ENCODE data around the gene TBC1D24.

The TBC1D24 gene

DNA sequence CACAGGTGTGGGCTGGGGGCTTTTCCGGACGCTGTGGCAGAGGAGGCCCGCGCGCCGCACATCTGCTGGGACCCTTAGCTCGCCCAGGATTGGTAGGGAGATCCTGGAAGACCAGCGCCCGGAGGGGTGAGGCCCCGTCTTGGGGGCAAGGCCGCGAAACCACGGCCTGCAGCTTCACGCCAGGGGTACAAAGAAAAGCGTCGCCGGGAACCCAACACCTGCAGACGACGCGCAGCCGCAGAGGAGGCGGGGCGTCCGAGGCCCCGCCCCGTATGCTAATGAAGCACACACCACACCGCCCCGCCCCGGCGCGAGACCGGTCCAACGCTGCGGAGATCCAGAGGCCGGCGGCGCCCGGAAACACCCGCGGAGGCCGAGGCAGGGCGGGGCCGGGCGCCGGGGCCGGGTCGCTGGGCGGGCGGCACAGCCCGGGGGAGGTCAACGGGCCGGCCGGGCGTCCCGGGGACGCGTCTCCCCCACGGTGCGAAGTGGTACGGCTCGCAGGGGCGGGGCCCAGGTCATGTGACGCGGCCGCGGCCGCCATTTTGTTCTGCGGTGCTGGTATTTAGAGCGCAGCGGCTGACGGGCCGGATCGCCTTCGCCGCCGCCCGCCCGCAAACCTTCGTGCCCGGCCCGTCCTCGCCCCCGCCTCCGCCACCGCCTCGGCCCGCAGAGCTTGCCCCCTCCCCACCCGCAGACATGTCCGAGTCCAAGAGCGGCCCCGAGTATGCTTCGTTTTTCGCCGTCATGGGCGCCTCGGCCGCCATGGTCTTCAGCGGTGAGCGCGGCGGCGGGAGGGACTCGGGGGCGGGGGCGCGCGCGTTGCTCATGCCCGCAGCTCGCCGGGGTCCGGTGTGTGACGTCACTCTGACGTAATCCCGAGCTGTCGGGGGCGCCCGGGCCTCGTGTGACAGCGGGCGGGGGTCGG, 38.7 kb downstream of the TBC1D24 start, which contains the start of gene ATP6V0C:
Gene ATP6V0C (plus strand): TSS at position 548 of the 928 bp plus-strand sequence. CDS start 152 bp downstream, at position 700.
- H3K9me3 ChIP-seq (ENCODE audit: control insufficient read depth in 5 of 5, low read length in 5 of 5): no peaks in the 10 kb centered on the region
- peaks cover 0 to 2% (median 0%) of the 10 kb centered on the region in 5 donors for H3K36me3 ChIP-seq (ENCODE audit: control insufficient read depth in 5 of 5, insufficient read depth in 5 of 5, low read length in 5 of 5)
- H3K4me1 ChIP-seq (ENCODE audit: control insufficient read depth in 5 of 5, insufficient read depth in 5 of 5, low read length in 5 of 5): peaks cover 21 to 78% (median 57%) of the 10 kb centered on the region in 5 donors
- peak within 1 kb of the TSS; percentile 86 to 99 (median 95) for H3K9ac ChIP-seq (ENCODE audit: low read length in 5 of 5)
- H3K27me3 ChIP-seq (ENCODE audit: control insufficient read depth in 5 of 5, insufficient read depth in 4 of 5, low read length in 5 of 5): no peaks in the 10 kb centered on the region
- peak within 1 kb of the TSS; percentile 84 for H3K27ac ChIP-seq (ENCODE audit: low read depth, low read length)
- peak within 1 kb of the TSS; percentile 76 to 96 (median 90) for H3K4me3 ChIP-seq (ENCODE audit: low read depth in 1 of 5, low read length in 5 of 5)

- peak overlapping the region; percentile 84 for H3K27ac ChIP-seq (ENCODE audit: low read depth, low read length)
- H3K9ac ChIP-seq (ENCODE audit: low read length in 5 of 5): peak overlapping the region; percentile 86 to 99 (median 95)
- H3K4me3 ChIP-seq (ENCODE audit: low read depth in 1 of 5, low read length in 5 of 5): peak overlapping the region; percentile 76 to 96 (median 90)
- no peaks in the 10 kb centered on the region for H3K9me3 ChIP-seq (ENCODE audit: control insufficient read depth in 5 of 5, low read length in 5 of 5)
- peaks cover 23 to 83% (median 66%) of the 10 kb centered on the region in 5 donors for H3K4me1 ChIP-seq (ENCODE audit: control insufficient read depth in 5 of 5, insufficient read depth in 5 of 5, low read length in 5 of 5)
- no peaks in the 10 kb centered on the region for H3K27me3 ChIP-seq (ENCODE audit: control insufficient read depth in 5 of 5, insufficient read depth in 4 of 5, low read length in 5 of 5)
- H3K36me3 ChIP-seq (ENCODE audit: control insufficient read depth in 5 of 5, insufficient read depth in 5 of 5, low read length in 5 of 5): peaks cover 0 to 8% (median 2%) of the 10 kb centered on the region in 5 donors
Observed at GRCh38 chr16:2514333-2515179, 39.6 kb downstream of the TBC1D24 start.

DNA sequence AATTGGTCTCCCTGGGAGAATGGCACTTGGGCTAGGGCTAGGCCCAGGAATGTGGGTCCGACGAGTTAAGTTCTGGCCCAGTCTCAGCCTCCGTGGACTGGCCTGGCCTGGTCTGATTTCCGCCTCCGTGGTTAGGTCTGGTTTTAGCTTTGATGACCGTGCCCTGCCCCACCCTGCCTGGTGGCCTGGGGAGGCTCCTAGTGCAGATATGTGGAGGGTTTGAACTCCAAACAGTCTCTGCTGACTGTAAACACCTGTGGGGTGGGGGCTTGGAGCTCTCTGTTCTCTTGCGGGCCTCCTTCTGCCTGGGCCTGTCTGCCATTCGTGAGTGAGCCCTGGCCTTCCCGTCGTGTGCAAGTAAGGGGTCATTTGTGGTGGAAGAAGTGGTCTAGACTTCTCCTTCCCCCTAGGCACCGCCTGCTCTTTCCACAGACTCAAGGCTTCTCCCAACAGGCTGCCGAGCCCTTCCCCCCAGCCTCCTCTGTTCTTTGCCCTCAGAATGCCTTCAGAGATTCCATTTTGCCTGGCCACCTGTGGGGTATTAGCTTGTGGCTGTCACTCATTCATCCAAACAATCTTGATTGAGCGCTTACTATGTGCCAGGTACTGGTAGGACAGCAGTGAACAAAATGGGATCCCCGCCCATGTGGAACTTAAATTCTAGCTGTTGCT, 40.4 kb downstream of the TBC1D24 start:
- Histone ChIP-seq H3K4me1 (ENCODE audit: control insufficient read depth in 5 of 5, insufficient read depth in 5 of 5, low read length in 5 of 5) (peaks cover 24 to 78% (median 70%) of the 10 kb centered on the region in 5 donors), H3K27ac (ENCODE audit: low read depth, low read length) (peak overlapping the region; percentile 84), H3K36me3 (ENCODE audit: control insufficient read depth in 5 of 5, insufficient read depth in 5 of 5, low read length in 5 of 5) (peaks cover 0 to 9% (median 3%) of the 10 kb centered on the region in 5 donors), H3K9me3 (ENCODE audit: control insufficient read depth in 5 of 5, low read length in 5 of 5) (no peaks in the 10 kb centered on the region), H3K9ac (ENCODE audit: low read length in 5 of 5) (peak overlapping the region; percentile 86 to 99 (median 95)), H3K4me3 (ENCODE audit: low read depth in 1 of 5, low read length in 5 of 5) (peak overlapping the region; percentile 76 to 96 (median 90)), H3K27me3 (ENCODE audit: control insufficient read depth in 5 of 5, insufficient read depth in 4 of 5, low read length in 5 of 5) (no peaks in the 10 kb centered on the region)

DNA sequence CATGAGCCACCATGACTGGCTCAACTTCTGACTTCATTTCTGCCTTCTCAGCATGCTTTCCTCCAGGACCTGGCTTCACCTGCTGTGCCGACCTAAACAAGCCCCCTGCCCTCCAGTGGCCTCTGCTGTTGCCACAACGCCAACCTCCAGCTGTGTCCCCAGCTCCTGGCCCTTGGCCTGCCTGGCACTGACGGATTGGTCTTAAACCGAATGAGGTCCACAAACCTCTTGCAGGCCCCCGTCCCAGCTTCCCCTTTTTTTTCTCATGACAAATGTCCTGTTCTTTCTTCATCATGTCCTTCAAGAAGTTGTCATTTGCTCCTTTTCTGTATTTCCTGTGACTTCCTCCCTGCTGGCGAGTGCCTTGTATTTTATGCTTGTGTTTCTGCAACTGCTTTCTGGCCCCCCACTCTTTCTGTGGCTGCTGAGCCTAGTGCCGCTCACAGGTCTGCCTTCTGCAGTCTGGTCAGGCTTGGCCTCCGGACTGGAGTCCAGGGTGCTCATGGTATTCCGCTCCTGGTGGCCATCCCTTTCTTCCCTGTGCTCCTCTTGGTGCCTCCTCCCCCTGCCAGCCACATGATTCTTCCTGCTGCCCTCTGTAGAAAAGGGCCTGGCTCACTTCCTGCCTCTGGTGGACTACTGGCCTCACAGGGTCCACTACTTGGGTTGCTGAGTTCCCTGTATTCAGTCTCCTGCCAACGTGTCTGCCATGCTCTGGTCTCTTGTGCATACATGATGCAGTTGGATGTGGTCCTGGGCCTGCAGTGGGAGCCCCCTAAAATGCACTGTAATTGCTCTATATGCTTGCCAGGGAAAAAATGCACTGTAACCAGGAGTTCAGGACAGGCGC, 41.7 kb downstream of the TBC1D24 start:
- Histone ChIP-seq H3K36me3 (ENCODE audit: control insufficient read depth in 5 of 5, insufficient read depth in 5 of 5, low read length in 5 of 5) (peaks cover 0 to 9% (median 5%) of the 10 kb centered on the region in 5 donors), H3K9me3 (ENCODE audit: control insufficient read depth in 5 of 5, low read length in 5 of 5) (no peaks in the 10 kb centered on the region), H3K4me1 (ENCODE audit: control insufficient read depth in 5 of 5, insufficient read depth in 5 of 5, low read length in 5 of 5) (peaks cover 27 to 82% (median 74%) of the 10 kb centered on the region in 5 donors), H3K4me3 (ENCODE audit: low read depth in 1 of 5, low read length in 5 of 5) (peak overlapping the region; percentile 42 to 96 (median 90)), H3K9ac (ENCODE audit: low read length in 5 of 5) (peak overlapping the region; percentile 25 to 98 (median 55)), H3K27me3 (ENCODE audit: control insufficient read depth in 5 of 5, insufficient read depth in 4 of 5, low read length in 5 of 5) (no peaks in the 10 kb centered on the region), H3K27ac (ENCODE audit: low read depth, low read length) (peak overlapping the region; percentile 84)

DNA sequence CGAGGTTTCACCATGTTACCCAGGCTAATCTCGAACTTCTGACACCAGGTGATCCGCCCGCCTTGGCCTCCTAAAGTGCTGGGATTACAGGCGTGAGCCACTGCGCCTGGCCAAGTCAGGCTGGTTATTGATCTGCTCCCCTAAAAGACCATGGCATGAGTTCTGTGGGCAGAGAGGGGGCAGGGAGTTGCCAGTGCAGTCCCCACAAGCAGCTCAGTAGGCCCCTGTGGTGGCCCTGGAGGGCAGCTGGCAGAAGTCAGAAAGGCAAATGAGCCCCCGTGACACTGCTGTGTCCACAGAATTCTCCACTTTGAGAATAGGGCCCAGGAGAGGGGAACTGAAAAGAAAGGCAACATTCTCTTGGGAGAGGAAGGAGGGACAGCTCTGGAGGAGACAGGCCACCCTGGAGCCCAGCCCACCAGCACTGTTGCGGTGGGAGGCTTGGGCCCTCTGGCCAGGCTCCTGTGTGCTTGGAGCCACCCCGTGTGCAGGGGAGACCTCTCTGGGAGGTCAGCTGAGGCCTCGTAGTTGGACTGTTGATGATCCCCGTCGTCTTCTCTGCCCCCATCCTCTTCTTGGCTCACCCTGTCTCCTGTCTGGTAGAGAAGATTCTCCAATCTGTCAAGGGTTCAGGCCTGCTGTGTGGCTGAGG, 43.2 kb downstream of the TBC1D24 start:
- H3K27ac ChIP-seq (ENCODE audit: low read depth, low read length): peak overlapping the region; percentile 84
- no peaks in the 10 kb centered on the region for H3K9me3 ChIP-seq (ENCODE audit: control insufficient read depth in 5 of 5, low read length in 5 of 5)
- peaks cover 27 to 67% (median 67%) of the 10 kb centered on the region in 5 donors for H3K4me1 ChIP-seq (ENCODE audit: control insufficient read depth in 5 of 5, insufficient read depth in 5 of 5, low read length in 5 of 5)
- no peaks in the 10 kb centered on the region for H3K27me3 ChIP-seq (ENCODE audit: control insufficient read depth in 5 of 5, insufficient read depth in 4 of 5, low read length in 5 of 5)
- H3K4me3 ChIP-seq (ENCODE audit: low read depth in 1 of 5, low read length in 5 of 5): peak overlapping the region in 1 of 5 donors; percentile 90
- H3K9ac ChIP-seq (ENCODE audit: low read length in 5 of 5): peak overlapping the region in 4 of 5 donors; percentile 31 to 66 (median 40)
- peaks cover 0 to 12% (median 7%) of the 10 kb centered on the region in 5 donors for H3K36me3 ChIP-seq (ENCODE audit: control insufficient read depth in 5 of 5, insufficient read depth in 5 of 5, low read length in 5 of 5)

GRCh38 chr16:2518823-2519710, 44.1 kb downstream of the TBC1D24 start:
- Histone ChIP-seq H3K36me3 (ENCODE audit: control insufficient read depth in 5 of 5, insufficient read depth in 5 of 5, low read length in 5 of 5) (peaks cover 0 to 22% (median 17%) of the 10 kb centered on the region in 5 donors), H3K9ac (ENCODE audit: low read length in 5 of 5) (peak overlapping the region in 2 of 5 donors; percentile 44 to 66), H3K4me1 (ENCODE audit: control insufficient read depth in 5 of 5, insufficient read depth in 5 of 5, low read length in 5 of 5) (peaks cover 27 to 63% (median 63%) of the 10 kb centered on the region in 5 donors), H3K9me3 (ENCODE audit: control insufficient read depth in 5 of 5, low read length in 5 of 5) (no peaks in the 10 kb centered on the region), H3K4me3 (ENCODE audit: low read depth in 1 of 5, low read length in 5 of 5) (peak overlapping the region in 3 of 5 donors; percentile 4 to 90 (median 38)), H3K27ac (ENCODE audit: low read depth, low read length) (peak overlapping the region; percentile 84), H3K27me3 (ENCODE audit: control insufficient read depth in 5 of 5, insufficient read depth in 4 of 5, low read length in 5 of 5) (no peaks in the 10 kb centered on the region)

- no peaks in the 10 kb centered on the region for H3K9me3 ChIP-seq (ENCODE audit: control insufficient read depth in 5 of 5, low read length in 5 of 5)
- H3K27me3 ChIP-seq (ENCODE audit: control insufficient read depth in 5 of 5, insufficient read depth in 4 of 5, low read length in 5 of 5): no peaks in the 10 kb centered on the region
- H3K27ac ChIP-seq (ENCODE audit: low read depth, low read length): peak overlapping the region; percentile 84
- peaks cover 0 to 28% (median 22%) of the 10 kb centered on the region in 5 donors for H3K36me3 ChIP-seq (ENCODE audit: control insufficient read depth in 5 of 5, insufficient read depth in 5 of 5, low read length in 5 of 5)
- H3K4me1 ChIP-seq (ENCODE audit: control insufficient read depth in 5 of 5, insufficient read depth in 5 of 5, low read length in 5 of 5): peaks cover 27 to 61% (median 60%) of the 10 kb centered on the region in 5 donors
- peak overlapping the region in 4 of 5 donors; percentile 4 to 77 (median 38) for H3K4me3 ChIP-seq (ENCODE audit: low read depth in 1 of 5, low read length in 5 of 5)
- H3K9ac ChIP-seq (ENCODE audit: low read length in 5 of 5): peak overlapping the region in 2 of 5 donors; percentile 44 to 66
Observed at GRCh38 chr16:2519711-2520080, 44.8 kb downstream of the TBC1D24 start.
